Femur (tissue), 1 donor: ENCODE data around the gene USO1.
"Not testable (repeated sequence)": the region's sequence is repeated elsewhere in the genome, so short reads cannot be mapped to it uniquely, and the experiment has no call there.

Experiments
- DNase-seq: peaks from one replicate; pipeline ENCODE4 v3.0.0-alpha.2; 2017

USO1 gene

GRCh38 chr4:75715105-75715799 lies 9.1 kb upstream of the USO1 start:
- no peak for DNase-seq

GRCh38 chr4:75716054-75716453 lies 8.3 kb upstream of the USO1 start:
- not testable (repeated sequence) for DNase-seq

DNA sequence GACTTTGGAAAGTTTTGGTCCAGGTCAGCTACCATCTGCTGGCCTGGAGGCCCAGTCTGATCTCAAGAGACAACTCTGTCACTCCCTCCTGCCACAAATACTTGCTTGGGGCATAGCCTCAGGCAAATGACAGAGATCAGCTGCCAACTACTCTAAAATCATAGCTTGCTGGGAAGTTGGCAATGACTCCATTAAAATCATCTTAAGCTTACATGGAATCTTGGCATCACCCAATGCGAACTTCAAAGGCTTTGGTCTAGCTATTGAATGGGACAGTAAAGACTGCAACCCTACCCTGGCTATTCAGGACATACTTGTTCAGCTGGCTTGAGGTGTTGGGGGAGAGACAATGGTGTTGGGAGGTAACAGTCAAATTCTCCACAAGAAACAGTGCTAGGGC lies 7.0 kb upstream of the USO1 start:
- DNase-seq: no peak

- no peak for DNase-seq
These were observed 5.8 kb upstream of the USO1 start for GRCh38 chr4:75718529-75718928.

DNA sequence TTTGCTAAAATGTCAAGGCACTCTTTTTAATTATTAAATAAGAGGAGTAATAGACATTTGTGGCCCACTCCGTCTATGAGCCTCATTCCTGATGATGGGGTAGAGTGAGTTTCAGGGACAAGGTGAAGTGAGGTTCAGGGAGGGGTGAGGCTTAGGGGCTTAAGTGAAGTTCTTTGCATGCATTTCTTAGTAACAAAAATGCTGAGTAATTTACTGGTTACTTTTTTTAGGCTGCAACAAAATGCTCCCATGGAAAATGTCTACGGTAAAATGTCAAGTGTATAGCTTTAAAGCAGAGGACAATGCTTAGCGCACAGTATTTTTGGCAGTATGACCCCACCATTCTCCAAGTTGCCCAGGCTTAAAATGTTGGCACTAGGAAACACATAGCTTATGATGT lies 2.0 kb upstream of the USO1 start:
- no peak for DNase-seq

DNA sequence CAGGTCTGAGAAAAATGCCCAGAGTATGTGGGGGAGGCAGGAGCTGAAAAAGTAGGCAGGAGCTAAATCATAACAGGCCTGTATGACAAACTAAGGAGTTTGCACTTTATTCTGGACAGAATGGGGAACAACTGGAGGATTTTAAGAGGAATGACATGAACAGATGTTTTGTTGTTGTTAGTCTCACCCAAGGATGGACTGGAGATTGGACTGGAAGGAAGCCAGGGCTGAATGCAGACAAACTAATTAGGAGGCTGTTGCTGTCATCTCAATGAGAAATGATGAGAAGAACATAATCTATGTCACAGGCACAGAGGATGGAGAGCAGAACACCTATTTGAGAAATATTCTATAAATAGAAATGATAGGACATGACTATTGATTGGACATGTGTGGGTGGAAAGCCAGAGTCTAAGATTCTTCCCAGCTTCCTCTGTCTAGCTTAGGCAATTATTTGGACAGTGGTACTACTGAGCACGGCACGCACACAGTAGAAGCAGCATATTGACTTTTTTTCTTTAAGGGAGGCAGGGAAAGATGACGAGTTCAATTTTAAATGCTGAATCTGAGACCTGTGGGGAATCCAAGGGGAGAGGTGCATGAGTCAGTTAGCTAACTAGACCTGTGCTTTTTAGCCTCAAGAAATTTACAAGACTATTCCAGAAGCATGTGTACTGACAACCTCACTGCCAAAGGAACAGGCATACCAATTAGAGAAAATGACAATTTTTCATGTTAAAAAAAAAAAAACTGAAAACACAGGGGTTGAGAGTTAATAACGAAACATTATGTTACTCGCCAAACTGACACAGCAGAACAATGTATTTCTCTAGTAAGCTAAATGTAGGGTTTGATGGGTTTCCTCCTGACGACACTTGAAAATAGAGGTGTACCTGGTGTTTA lies 963 bp upstream of the USO1 start:
- DNase-seq: peak; percentile 37

DNA sequence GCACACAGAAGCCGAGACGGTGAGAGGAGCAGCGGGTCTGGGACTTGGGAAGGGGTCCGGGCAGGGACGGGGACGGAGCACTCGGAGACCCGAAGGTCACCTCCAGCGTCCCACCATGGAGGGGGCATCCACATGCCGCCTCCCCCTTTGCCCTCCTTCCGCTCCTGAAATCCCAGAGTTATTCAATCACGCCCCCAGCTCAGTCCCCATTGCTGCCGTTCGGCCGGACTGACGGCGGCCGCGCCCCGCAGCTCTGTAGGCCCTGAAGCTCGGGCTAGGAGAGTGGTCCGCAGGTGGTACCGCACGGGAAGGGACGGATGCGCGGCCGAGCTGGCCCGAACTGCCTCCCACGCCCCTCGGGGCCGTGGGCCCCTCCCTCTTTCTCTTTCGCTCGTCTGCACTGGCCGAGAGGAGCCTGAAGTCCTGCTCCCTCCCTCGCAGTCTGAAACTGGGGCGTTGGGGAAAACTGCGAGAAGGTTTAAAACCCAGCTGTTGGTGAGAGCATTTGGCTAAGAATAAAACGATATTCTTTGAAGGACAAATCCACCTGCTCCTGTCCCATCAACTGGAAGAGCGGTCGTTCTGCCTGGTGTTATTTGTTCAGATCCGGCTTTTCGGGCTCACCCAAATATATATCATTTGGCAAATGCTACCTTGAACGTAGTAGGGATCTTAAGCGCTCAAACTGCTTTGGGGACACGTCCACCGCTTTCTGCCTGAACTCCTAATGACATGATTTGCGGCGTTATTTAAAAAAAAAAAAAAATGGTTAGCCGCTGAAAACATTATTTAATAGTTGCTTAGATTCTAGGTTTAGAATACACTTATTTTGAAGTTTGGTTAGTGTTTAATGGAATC lies 719 bp downstream of the USO1 start:
- DNase-seq: peak; percentile 90

GRCh38 chr4:75725942-75726538 lies 1.7 kb downstream of the USO1 start:
- not testable (repeated sequence) for DNase-seq

- DNase-seq: no peak
These were observed 2.2 kb downstream of the USO1 start for GRCh38 chr4:75726577-75726976.

GRCh38 chr4:75727073-75727472 lies 2.7 kb downstream of the USO1 start:
- DNase-seq: no peak

DNA sequence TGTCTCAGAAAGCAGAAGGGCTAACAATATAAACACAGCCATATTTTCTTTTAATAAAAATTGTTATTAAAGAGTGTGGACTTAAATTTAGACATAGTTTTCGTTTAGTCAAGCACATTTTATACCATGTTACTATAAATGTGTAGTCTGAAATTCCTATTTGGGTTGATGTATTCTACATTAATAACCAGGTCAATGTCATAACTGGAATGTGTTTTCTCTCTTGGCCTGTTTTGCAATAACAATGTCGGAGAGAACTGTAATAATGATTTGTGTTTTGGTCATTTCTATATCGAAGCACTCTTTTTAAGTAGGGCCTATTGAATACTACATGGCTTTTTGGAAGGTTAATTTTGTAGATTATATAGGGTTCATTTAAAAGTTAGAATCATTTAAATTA lies 5.5 kb downstream of the USO1 start:
- DNase-seq: no peak

- DNase-seq: no peak
These were observed 9.0 kb downstream of the USO1 start for GRCh38 chr4:75733369-75733768.

GRCh38 chr4:75735525-75735924 lies 11.1 kb downstream of the USO1 start:
- DNase-seq: no peak

DNA sequence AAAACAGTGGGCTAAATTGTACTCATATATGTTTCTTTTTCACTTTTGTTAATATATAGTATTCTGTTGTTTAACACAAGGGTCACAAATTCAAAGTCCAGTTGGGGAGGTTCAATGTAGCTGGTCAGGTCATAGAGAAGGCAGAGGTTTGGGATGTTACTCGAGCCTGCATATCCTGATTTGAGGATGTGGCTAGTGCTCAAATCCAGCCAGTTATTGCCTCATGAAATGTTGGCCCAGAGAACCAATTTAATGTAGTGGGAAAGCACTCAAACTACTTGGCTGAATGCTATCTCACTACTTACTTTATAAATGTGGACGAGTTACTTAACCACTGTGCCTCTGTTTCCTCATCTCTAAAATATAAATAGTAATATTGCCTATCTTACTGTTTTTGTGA lies 12.5 kb downstream of the USO1 start:
- no peak for DNase-seq

DNA sequence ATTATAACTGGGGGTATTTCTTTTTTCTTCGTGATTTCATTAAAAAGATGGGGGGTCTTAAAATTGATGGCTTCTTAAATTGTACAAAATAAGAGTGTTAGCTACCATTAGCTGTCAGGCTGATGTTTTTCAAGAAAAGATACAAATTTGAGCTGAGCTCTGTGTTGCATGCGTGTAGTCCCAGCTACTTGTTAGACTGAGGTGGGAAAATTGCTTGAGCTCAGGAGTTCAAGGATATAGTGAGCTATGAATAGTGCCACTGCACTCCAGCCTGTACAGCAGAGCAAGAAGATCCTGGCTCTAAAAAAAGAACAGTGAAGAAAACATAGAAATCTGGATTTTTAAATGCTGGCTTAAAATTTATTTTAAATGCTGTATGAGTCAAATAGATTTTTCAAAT lies 13.0 kb downstream of the USO1 start:
- no peak for DNase-seq

DNA sequence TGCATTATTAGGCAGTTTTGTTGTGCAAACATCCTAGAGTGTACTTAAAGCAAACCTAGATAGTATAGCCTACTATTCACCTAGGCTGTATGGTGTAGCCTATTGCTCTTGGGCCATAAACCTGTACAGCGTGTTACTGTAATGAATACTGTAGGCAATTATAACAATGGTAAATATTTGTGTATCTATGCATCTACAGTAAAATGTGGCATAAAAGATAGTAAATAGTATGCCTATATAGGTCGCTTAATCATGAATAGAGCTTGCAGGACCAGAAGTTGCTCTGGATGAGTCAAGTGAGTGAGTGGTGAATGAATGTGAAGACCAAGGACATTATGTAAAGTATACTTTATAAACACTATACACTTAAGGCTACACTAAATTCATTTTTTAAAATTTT lies 16.6 kb downstream of the USO1 start:
- DNase-seq: no peak

DNA sequence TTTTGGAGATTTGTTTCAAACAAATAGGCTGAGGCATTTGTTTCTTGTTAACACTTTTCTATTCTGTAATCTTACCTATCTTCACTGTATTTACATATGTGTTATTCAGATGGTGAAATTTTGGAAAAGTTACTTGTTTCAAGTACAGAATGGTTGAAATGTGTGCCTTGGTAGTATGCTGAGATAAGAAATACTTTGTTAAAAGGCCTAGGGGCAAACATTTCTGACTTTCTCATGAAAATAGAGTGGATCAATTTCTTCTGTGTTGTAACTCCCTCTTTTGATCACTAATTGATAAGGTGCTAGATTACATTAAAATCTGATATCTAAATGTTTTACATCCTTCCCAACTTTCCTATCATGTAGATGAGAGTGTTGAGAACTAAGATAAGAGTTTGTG lies 18.1 kb downstream of the USO1 start:
- no peak for DNase-seq

DNA sequence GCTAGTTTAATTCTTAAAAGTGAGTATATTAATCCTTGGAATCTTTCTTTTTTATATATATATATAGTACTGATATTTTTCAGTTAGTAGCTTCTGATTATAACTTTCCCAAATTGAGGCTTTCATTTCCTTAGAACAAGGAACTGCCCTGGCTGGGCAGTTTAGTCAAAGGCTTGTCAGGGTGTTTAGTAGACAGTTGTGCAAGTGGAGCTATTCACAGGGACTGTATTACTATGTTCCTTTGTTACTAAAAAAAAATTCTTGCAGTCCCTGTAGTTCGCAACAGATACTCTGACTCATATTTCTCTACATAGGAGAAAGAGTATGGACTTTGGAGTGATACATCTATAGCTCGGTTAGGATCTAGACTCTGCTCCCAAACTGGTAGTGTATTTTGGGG lies 20.8 kb downstream of the USO1 start:
- DNase-seq: no peak

DNA sequence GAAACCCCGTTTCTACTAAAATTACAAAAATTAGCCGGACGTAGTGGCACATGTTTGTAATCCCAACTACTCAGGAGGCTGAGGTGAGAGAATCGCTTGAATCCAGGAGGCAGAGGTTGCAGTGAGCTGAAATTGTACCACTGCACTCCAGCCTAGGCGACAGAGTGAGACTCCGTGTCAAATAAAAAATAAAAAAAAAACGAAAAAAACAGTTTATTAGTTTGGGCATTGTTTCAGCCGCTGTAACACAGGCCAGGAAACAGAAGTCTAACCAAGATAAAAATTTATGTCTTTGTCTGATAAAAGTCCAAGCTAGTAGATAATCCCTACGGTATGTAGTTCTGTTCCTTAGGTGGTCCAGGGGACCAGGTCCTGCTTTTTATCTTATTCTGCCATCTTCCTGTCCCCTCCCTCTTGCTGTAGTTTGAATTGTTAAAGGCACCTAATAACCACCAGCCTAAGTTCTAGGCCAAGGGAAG lies 21.4 kb downstream of the USO1 start:
- no peak for DNase-seq

- no peak for DNase-seq
These were observed 28.3 kb downstream of the USO1 start for GRCh38 chr4:75752637-75753036.

- DNase-seq: no peak
These were observed 44.7 kb downstream of the USO1 start for GRCh38 chr4:75769036-75769435.

DNA sequence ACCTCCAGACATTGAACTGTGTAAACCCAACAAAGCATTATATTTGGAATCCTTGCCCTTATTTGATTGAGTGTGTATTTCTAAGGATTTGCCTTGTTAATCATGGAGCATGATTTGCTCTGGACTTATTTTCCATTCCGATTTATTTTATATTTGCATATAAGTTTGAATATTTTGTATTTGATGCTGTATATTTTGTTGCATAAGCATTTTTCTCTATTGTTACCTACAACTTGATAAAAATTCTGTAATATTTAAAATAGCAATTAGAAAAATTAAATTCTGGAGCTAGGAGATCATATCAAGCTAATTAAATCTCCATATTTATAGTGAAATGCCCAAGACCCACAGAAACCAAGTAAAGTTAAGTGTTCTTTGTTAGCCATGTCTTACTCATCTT lies 47.2 kb downstream of the USO1 start:
- no peak for DNase-seq

DNA sequence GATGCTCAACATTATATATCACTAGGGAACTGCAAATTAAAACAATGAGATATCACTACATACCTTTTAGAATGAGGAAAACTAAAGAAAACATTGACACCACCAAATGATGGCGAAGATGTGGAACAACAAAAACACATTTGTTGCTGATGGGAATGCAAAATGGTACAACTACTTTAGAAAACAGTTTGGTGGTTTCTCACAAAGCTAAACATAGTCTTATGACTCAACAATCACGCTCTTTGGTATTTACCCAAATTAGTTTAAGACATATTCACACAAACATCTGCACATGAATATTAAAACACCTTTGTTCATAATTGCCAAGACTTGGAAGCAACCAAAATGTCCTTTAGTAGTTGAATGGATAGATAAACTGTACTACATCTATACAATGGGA lies 53.2 kb downstream of the USO1 start:
- DNase-seq: no peak
